Measurements from ENCODE around the gene LSP1.

Gene LSP1

DNA sequence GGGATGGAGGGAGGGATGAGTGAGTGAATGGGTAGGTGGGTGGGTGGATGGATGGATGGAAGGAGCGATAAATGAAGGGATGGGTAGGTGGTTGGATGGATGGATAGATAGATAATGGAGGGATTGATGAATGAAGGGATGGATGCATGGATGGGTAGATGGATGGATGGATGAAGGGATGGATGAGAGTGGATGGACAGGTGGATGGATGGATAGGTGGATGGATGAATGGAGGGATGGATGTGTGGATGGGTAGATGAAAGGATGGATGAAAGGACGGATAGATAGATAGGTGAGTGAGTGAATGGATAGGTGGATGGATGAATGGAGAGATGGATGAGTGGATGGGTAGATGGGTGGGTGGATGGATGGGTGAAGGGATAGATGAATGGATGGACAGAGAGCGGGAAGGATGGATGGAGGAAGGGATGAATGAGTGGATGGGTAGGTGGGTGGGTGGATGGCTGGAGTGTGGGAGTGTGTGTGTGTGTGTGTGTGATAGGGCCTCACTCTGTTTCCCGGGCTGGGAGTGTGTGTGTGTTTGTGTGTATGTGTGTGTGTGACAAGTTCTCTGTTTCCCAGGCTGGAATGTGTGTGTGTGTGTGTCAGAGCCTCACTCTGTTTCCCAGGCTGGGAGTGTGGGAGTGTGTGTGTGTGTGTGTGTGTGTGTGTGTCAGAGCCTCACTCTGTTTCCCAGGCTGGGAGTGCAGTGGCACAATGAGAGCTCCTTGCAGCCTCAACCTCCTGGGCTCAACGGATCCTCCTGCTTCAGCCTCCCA is 40.9 kb downstream of the LSP1 start:
- no peak for DNase-seq

DNA sequence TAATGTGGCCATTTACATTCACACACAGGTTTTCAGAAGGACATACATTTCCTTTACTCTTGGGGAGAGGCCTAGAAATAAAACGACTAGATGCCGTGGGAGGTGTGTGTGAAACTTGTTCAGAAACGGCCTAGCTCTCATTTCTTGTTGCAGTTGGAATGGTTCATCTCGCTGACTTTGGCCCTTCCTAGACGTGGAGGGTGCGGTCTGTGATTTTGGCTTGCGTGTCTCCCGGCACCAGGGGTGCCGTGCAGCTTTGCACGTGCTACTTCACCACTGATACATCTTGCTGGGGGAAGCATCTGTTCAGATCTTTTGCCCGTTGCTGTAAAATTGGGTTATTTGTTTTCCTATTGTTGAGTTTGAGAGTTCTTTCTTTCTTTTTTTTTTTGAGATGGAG is 41.9 kb downstream of the LSP1 start:
- no peak for DNase-seq

DNA sequence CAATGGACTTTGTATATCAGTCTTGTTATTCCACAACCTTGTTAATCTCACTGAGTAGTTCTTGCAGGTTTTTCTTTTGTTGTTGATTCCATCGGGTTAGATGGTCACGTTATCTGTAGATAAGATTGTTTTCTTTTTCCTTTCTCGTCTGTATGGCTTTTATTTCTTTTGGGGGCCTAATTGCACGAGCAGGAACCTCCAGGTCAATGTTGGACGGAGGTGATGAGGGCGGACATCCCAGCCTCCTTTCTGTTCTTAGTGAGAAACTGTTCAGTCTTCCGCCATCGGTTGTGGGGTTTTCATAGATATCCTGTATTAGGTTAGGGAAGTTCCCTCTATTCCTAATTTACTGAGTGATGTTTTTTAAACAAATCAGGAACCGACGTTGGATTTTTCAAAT is 43.6 kb downstream of the LSP1 start:
- no peak for DNase-seq

DNA sequence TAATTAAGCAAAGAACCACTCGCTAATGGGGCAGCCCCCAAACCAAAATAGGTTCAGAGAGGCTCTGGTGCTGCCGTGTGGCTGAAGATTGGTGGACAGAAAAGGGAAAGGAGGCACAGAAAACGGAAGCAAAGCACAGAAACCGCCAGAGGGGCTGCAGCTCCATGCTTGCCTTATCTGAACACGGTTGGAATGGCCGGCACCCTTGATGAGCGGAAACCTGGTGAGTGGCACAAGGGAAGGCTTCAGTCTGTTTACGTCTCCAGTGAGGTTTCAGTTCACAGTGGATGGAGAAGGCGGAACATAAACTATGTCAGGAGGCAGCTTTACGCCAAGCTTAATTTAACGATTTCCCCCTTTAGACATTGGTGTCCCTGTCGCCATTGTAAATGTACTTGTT is 44.0 kb downstream of the LSP1 start:
- DNase-seq = no peak

DNA sequence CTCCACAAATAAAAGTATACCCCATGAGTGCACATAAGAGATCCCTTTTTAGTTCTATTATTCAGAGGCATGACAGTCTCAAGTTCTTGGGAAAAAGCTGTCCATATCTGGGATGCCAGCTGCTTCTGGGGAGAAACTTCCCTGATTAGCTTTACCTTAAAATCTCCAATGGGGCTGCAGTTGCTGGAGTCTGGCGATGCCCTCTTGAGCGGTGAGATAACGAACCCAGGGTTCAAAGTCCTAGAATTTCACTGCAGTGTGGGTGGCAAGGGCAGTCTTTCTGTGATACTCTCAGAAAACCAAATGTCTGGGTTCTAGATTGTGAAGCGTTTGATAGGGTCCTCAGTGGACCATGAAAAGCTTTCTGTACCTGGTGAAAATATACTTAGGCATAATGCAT is 46.2 kb downstream of the LSP1 start:
- DNase-seq = no peak

DNA sequence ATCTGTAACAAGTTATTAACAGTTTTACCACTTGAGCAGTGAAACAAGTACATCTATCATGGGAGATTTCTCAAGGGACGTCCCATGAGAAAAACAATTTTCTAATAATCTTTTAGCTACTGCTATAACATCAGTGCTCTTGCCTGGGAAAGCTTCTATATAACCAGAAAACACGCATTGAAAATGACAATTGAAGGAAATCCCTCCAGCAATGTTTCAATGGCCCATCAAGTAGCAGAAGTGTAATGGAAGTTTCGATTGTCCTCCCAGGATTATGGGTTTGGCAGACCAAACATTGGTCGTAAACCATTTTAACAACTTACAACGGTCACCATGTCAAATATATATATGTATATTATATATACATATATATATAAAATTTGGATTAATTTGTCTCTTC is 46.8 kb downstream of the LSP1 start:
- DNase-seq = no peak

DNA sequence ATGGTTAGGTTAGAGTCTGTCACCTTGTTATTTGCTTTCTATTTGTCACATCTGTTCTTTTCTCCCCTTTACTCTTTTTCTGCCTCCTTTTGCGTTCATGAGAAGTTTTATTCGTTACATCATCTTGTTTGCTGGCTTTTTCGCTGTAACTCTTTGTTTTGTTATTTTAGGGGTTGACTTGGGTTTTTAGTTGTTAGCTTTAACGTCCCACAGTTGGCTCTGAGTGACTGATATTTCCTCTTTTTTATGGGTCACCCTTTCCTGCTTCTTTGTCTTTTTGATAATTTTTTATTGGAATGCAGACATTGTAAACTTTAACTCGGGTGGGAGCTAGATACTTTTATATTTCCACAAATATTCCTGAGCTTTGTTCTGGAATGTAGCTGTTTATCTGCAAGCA is 53.3 kb downstream of the LSP1 start:
- DNase-seq = no peak

DNA sequence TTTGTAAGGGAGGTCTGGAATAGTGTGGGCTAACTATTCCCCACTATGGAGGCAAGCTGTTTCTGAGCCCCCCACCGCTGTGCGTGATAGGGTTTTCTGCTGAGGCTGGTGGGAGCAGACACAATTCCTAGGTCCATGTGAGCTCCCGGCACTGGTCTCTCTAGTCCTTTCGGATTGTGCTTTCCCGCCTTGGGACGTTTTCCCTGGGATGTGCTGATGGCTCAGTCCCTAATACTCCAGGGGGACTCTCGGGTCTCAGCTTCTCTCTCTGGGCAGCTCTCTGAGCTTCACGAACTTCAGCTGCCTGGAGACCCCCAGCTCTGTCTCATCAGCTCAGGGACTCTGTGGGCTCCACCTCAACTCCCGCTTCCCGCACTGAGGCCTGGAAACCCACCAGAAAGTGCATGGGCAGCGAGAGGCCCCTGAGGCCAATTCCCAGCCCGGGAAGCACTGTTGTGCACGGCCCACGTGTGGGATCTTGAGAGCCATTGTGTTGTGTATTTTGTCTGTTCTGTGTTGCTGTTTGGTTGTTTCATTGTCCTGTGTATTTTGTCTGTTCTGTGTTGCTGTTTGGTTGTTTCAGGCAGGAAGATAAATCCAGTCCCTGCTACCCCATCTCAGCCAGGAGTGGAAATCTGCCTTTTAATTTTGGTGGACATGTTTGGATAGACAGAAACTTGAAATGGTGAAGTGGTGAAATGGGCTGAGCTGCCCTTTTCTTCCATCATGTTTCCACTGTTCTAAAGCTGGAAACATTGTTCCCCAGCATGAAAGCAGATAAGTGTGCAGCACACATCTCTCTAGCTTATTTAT is 53.9 kb downstream of the LSP1 start:
- no peak for DNase-seq

DNA sequence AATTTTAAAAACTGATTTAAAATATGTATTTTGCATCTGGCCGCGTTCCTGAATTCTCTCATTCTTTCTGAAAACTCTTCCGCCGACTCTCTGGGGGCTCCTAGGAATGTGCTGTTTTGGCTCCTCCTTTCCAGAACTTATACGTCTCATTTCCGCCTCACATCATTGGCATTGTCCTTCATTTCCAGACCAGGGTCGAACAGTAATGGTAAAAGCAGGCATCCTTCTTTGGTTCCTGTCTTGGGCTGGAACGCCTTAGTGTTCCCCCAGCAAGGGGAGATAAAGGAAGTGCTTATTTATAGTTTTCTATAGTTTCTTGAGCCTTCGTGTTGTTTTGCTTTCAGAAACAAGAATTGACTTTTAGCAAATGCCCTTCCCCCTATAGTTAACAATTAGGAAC is 55.7 kb downstream of the LSP1 start:
- no peak for DNase-seq

DNA sequence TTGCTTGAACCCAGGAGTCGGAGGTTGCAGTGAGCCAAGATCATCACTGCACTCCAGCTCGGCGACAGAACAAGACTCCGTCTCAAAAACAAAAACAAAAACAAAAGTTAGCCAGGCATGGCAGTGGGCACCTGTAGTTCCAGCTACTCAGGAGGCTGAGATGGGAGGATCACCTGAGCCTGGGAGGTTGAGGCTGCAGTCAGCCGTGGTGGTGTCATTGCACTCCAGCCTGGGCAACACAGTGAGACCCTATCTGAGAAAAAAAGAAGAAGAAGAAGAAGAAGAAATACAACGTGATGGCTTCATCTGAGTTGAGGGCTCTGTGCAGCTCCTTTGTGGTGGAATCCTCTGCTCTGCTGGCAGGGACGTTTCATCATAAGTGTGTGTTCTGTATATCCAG is 56.6 kb downstream of the LSP1 start:
- no peak for DNase-seq

DNA sequence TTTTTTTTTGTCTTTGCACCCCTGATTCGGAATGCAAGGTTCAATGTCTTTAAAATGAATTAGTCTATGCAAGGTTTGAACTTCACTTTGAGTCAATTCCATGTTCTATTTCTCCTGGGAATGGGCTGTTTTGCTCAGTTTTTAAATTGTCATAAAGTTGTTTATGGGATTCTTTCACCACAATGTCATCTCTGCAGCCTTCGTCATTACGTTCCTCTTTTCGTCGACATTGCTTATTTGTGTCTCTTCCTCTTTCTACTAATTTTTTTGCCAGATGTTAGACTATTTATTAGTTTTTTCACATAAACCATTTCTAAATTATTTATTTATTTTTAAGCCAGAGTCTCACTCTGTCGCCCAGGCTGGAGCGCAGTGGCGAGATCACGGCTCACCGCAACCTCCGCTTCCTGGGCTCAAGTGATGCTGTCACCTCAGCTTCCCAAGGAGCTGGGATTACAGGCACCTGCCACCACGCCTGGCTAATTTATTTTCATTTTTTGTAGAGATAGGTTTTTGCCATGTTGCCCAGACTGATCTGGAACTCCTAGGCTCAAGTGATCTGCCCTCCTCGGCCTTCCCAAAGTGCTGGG is 59.5 kb downstream of the LSP1 start:
- DNase-seq = no peak

DNA sequence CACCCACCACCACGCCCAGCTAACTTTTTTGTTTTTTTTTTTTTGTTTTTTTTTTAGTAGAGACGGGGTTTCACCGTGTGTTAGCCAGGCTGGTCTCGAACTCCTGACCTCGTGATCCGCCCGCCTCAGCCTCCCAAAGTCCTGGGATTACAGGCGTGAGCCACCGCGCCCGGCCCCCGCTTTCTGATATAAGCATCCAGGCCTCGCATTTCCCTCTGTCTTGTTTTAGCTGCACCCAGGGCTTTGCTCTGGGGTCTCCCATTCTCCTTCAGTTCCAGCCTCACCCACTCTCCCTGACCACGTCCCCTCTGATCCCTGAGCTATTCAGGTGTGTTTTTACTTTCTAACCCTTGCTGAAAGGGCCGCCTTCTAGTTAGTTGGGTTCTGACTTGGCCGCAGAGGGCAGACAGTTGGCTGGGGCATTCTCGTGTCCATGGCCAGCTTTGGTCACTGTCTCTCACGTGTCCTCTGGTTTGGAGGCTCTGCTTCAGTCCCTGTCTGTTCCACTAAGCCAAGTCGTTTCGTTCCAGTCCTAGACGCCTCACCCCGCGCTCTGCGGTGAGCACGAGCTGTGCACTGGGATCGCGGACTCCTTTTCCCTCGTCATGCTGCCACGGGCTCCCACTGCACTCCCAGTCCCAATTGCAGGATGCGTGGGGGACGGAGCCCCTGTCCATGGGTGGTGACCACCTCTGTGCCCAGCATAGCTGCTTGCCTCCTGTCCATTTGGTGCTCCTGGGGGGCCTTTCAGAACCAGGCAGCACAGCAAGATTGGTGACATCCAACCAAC is 60.6 kb downstream of the LSP1 start:
- no peak for DNase-seq

DNA sequence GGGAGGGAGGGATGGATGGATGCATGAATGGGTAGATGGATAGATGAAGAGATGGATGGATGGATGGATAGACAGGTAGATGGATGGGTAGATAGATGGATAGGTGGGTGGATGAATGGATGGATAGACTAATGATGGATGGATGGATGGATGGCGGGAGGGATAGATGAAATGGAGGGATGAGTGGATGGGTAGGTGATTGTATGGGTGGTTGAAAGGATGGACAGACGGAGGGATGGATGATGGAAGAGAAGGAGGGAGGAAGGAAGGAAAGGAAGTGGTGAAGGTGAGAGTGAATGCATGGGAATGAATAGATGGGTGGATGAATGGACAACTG is 62.9 kb downstream of the LSP1 start:
- DNase-seq = no peak

DNA sequence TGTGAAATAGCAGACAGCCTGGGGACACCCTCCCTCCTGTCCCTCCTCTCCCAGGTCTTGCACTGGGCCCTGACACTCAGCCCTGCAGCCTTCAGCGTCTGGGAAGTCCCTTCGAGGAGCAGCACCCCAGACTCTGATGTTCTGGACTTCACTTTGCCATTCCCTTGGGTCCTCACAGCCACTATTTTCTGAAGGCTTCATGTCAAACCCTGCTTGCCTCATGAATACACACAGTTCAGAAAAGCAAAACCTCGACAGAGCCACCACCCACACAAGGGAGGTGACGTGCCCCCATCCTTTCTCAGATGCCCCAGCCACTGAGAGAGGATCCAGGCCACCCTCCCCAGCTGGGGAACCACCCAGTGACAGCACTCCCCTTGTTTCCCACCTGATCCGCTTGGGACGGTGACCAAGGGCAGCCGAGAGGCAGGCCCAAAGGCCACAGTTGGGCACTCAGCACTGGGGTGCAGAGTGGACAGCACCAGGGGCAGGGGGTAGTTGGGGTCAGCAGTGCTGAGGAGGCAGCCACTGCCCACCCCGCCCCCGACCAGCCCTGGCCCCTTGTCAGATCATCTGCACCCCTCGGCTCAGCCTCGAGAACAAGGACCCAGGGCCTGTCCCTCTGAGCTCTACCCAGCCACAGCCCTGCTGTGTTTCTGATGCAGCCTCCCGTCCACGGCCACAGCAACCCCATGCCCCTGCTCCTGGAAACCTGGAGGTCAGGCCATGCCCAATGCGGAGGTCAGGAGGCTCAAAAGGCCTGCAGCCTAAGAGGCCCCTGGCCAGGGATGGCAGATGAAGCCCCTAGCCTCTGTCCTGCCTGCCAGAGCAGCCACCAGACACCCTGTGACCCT is 63.5 kb downstream of the LSP1 start:
- DNase-seq = no peak

DNA sequence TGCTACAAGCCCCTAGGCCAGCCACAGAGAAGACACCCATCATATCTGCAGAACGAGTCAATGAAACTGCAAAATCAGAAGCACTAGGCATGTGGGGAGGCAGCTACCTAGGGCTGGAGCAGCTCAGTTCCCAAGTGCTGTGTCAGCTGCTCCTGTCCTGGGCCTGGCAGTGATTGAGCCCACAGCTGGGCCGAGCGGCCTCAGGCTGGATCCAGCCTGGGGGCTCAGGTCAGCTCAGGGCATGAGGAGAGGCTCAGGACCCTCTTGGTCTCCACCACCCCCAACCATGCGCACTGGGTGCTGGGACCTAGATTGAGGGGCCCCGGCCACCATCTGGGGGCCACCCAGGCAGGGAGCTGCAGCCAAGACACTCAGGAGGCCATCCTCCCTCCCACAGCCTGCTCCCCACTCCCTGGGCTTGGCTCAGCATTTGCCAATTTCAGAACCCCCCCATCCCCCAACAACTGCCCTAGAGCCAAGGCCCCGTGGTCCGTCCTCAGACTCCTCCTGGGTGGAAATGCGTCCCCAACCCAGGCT is 64.2 kb downstream of the LSP1 start:
- DNase-seq = no peak

DNA sequence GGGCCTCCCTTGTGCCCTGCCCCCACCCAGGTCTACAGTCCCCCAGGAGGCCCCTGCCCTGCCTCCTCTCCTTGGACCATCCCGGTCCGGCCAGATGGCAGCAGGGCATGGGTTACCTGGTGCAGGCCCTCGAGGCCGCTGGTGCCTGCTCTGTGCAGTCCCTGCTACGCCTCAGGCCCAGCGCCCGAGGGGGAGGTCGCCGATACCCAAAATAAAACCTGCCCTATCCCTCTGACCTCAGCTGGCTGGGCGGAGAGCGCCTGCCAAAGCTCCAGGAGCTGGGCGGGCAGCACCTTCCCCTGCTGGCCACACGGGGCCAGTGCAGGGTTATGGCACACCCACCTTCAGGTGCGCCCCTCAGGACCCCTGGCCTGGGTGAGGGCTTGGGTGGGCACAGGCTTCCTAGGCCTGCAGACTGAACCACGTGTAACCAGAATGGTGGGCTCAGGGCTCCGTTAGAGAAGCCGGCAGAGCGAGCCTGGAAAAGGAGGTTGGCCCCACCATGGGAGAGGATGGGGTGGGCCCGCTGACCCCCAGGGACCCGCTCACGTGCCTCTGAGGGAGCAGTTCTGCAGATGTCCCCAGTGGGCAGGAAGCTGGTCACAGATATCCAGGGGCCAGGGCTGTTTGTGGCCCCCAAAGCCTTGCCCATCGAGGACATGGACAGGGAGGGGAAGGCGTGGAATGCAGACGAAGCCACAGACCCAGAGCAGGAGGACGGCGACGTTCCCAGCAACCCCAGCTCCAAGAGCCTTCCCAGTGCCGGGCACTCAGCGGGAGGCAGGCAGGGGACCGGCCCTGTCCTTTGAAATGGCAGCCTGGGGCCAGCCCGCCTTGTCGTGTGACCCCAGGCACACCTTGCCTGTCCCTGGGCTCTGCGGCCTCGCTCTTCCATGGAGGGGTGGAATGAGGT is 64.9 kb downstream of the LSP1 start:
- DNase-seq = no peak

DNA sequence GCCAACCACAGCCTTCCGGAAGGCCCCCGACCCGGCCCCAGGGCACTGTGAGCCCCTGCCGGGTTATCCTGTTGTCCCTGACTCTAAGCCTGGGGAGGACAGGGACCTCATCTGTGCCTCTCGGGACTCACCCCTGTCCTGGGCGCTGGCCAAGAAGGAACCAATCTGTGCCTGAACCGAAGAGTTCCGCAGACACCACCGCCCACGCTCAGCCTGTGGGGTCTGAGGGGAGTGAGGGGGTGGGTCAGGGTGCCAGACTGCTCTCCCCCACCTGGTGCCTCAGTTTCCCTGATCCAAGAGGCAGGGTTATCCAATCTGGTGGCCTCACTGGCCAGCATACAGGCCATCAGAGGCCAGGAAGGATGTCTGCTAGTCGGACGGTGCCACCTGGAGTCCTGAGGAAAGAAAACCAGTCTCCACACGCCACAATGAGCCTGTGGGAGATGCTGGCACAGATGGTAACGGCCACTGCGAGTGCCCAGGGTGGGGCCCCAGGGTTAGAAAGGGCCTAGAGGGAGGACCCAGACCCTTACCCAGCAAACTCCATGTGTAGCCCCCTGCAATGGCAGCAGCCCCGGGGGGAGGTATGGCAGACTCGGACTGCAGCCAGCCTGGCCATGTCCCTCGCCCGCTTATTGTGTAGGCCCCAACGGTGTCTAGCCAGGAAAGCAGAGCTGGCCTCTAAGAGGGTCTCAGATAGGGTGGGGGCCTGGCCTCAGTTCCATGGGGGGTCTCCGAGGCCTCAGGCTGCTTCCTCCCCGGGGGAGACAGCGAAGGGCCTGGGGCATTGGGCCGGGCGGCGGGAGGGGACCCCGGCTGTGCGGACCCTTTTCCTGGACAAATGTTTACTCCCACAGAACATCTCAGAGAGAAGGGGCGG is 65.8 kb downstream of the LSP1 start:
- DNase-seq = no peak

DNA sequence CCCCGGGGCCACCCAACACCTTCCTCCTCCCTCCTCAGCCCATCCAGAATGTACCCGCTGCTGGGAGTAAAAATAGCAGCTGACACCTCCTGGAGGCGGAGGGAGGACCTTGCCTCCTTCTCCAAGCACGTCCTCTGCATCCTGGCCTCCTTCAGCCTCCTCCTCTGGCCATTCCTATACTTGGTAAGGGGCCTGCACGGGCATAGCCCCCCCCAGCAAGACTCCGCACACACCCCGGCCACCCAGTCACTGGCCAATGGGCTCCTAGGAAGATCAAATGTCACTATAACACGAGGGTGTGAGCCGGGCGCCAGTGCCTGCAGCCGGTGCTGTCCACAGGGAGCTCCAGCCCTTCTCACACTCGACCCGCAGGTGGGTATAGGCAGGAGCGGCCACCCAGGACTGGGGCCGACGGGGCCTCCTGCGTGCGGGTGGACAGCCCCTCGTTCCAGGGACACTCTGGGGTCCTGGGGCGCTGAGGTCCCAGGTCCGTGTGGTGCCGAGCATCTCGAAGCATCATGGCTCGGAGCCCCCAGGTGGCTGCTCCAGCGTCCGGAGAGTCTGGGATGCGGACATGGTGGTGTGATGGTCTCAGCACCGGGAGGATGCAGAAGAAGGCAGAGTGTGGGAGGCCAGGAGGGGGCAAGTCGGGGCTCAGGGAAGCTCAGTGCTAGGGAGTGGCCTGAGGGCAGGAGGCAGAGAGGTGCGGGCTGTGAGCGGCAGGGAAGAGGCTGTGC is 66.7 kb downstream of the LSP1 start, which contains the start of gene TNNT3:
Gene TNNT3 (plus strand): TSS at position 313 of the 737 bp plus-strand sequence. CDS start 3,172 bp downstream, outside the sequence.
- DNase-seq = no peak

All from activated CD4-positive, alpha-beta T cell treated with anti-CD3 and anti-CD28 coated beads, Interleukin-2, Interleukin-6, amounts not matched to agents 100 ng/mL and 50 ng/mL, durations not matched to agents 16 hours and 8 hours (primary cell).